KMS-11 (cell line): ENCODE data around the gene ZNF593.

Experiments
- H2AFZ ChIP-seq: fragments of 200-600 bp; sonication (generic); 2 replicates; pipeline ENCODE4 v1.6.1; 2016; ENCODE audit warnings: antibody characterized with exemption, mixed run types, low read depth
- H3K27ac ChIP-seq: fragments of 200-600 bp; sonication (generic); 2 replicates; pipeline ENCODE4 v1.6.1; 2016; ENCODE audit warnings: mild to moderate bottlenecking, mixed run types
- H3K27me3 ChIP-seq: fragments of 200-600 bp; sonication (generic); 2 replicates; pipeline ENCODE4 v1.6.1; 2017; ENCODE audit warnings: mild to moderate bottlenecking, low read depth, mixed run types, moderate library complexity; ENCODE audit not compliant: insufficient read depth
- H3K36me3 ChIP-seq: fragments of 200-600 bp; sonication (generic); 2 replicates; pipeline ENCODE4 v1.6.1; 2017; ENCODE audit warnings: mild to moderate bottlenecking, mixed run types; ENCODE audit not compliant: insufficient read depth
- H3K4me1 ChIP-seq: fragments of 200-600 bp; sonication (generic); 2 replicates; pipeline ENCODE4 v1.6.1; 2016; ENCODE audit warnings: mild to moderate bottlenecking, low read depth, mixed run types; ENCODE audit not compliant: poor library complexity, severe bottlenecking
- H3K4me2 ChIP-seq: fragments of 200-600 bp; sonication (generic); 2 replicates; pipeline ENCODE4 v1.7.0; 2016; ENCODE audit warnings: mild to moderate bottlenecking, mixed run types
- H3K4me3 ChIP-seq: fragments of 200-600 bp; sonication (generic); IDR thresholded peaks from 2 replicates; pipeline ENCODE4 v1.6.1; 2017; ENCODE audit warnings: low read depth, low read length, mixed read lengths; ENCODE audit not compliant: insufficient read depth
- H3K79me2 ChIP-seq: fragments of 200-600 bp; sonication (generic); 2 replicates; pipeline ENCODE4 v1.6.1; 2016; ENCODE audit warnings: low read depth, mixed run types; ENCODE audit not compliant: insufficient read depth
- H3K9ac ChIP-seq: fragments of 200-600 bp; sonication (generic); 2 replicates; pipeline ENCODE4 v1.6.1; 2016; ENCODE audit warnings: mild to moderate bottlenecking, mixed run types
- H4K20me1 ChIP-seq: fragments of 200-600 bp; sonication (generic); 2 replicates; pipeline ENCODE4 v1.6.1; 2016; ENCODE audit warnings: mild to moderate bottlenecking, mixed run types; ENCODE audit not compliant: insufficient read depth
- CTCF ChIP-seq: fragments of 200-600 bp; sonication (generic); conservative IDR thresholded peaks from 2 replicates; pipeline ENCODE4 v1.6.1; 2017; ENCODE audit warnings: low read depth, mild to moderate bottlenecking, antibody characterized with exemption, low read length, moderate library complexity, mixed read lengths

Gene ZNF593

DNA sequence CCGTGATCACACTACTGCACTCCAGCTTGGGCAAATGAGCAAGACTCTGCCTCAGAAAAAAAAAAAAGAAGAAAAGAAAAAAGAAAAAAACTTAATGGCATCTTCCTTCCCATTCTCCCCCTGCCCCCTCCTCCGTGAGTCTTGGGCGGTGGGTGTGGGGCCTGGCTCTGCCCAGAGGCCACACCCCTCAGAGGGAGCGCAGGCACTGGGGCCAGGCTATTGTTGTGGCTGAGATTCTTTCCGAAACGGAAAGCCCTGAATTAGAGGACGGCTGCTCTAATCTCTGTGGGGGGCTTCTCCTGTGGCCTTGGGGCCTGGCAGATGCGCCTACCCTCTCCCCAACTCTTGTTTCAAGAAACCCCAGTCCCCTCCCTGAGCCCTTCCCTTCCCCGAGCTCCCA is 15.0 kb upstream of the ZNF593 start:
- peaks cover 7% of the 10 kb centered on the region; the same call in 1 of the 2 replicates for H3K27me3 ChIP-seq
- H3K79me2 ChIP-seq = no peaks in the 10 kb centered on the region
- no peak overlapping the region for H3K4me3 ChIP-seq
- no peak overlapping the region for H3K9ac ChIP-seq
- H3K4me1 ChIP-seq = no peaks in the 10 kb centered on the region
- H3K27ac ChIP-seq = no peak overlapping the region
- no peaks in the 10 kb centered on the region for H4K20me1 ChIP-seq
- TF ChIP-seq CTCF = no peak
- H3K4me2 ChIP-seq = no peak overlapping the region
- no peaks in the 10 kb centered on the region for H3K36me3 ChIP-seq
- H2AFZ ChIP-seq = no peak overlapping the region

DNA sequence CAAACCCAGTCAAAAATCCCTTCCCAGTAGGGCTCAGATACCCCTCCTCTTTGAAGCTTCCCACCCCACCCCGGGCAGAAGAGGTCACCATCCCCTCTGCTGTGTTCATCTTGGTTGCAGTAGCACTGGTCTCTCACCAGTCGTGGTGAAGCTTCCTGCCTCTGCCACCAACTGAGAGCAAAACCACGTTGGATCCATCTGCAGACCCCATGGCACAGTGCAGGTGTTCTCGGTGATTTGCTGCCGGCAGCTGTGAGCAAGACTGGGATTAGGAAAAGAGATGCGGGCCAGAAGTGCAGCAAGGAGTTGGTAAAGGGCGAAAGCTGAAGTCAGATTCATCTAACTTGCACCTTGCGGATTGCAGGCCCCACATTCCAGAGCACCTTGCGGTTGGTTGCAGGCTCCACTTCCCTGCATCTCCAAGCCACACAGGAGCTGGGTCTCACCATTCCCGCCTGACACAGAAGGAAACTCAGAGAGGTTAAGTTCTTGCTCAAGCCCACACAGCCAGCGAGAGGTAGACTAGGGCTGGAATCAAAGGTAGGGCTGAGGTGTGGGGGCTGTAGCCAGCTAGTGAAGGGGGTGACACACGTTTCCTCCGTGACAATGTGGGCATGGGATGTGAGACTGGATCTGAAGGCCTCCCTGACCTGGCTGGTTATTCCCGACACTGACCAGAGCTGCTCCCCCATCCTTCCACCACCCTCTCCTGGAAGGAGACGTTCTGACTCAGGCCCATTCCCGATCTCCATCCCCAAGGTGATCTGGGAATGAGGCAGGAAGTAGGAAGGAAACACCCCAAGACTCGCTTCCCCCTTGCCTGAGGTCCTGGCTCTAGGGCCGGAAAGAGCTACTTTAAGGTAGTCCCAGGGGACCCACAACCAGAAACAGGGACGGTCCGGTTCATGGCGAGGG is 14.1 kb upstream of the ZNF593 start:
- H3K4me3 ChIP-seq = no peak overlapping the region
- no peaks in the 10 kb centered on the region for H3K36me3 ChIP-seq
- no peaks in the 10 kb centered on the region for H3K4me1 ChIP-seq
- no peaks in the 10 kb centered on the region for H4K20me1 ChIP-seq
- H2AFZ ChIP-seq = no peak overlapping the region
- peaks cover 7% of the 10 kb centered on the region; the same call in 1 of the 2 replicates for H3K27me3 ChIP-seq
- H3K79me2 ChIP-seq = no peaks in the 10 kb centered on the region
- H3K27ac ChIP-seq = no peak overlapping the region
- no peak overlapping the region for H3K9ac ChIP-seq
- H3K4me2 ChIP-seq = no peak overlapping the region
- no peak for TF ChIP-seq CTCF

GRCh38 chr1:26156285-26157038 is 13.2 kb upstream of the ZNF593 start:
- Histone ChIP-seq H3K36me3 (no peaks in the 10 kb centered on the region), H3K27me3 (peaks cover 16% of the 10 kb centered on the region; the same call in 1 of the 2 replicates), H2AFZ (no peak overlapping the region), H3K4me1 (no peaks in the 10 kb centered on the region), H3K9ac (no peak overlapping the region), H3K27ac (no peak overlapping the region), H4K20me1 (no peaks in the 10 kb centered on the region), H3K4me2 (no peak overlapping the region), H3K4me3 (no peak overlapping the region), H3K79me2 (no peaks in the 10 kb centered on the region)
- TF ChIP-seq CTCF = no peak

DNA sequence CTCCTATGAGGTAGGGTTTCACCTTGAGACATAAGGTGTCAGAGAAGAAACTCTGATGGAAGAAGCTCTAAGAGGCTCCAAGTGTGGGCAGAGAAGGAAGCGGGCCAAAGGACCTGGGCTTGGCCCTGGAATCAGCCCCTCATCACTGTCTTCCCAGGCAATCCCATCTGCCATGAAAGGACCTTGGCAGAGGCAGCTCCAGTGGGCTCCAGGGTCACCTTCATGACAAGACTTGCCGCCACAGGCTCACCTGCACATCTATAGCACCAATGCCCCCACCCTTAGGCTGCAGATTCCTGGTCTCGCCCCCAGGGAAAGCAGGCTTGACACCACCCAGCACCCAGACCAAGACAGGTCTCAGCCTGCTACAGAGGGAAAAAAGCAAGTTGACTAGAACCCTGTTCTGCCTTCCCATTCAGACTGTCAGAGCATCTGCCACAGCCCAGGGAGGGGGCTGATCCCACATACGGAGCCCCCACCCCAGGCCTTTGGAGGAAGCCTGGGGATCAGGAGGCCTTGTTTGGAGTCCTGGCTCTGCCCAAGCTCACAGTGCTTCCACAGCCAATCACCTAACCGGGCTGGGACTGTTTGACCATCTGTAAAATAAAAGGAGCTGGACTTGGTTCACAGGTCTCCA is 11.3 kb upstream of the ZNF593 start:
- H4K20me1 ChIP-seq = no peaks in the 10 kb centered on the region
- no peak overlapping the region for H2AFZ ChIP-seq
- H3K79me2 ChIP-seq = no peaks in the 10 kb centered on the region
- H3K4me3 ChIP-seq = no peak overlapping the region
- peaks cover 31% of the 10 kb centered on the region for H3K27me3 ChIP-seq
- H3K9ac ChIP-seq = no peak overlapping the region
- TF ChIP-seq CTCF = no peak
- no peaks in the 10 kb centered on the region for H3K4me1 ChIP-seq
- no peak overlapping the region for H3K27ac ChIP-seq
- no peak overlapping the region for H3K4me2 ChIP-seq
- no peaks in the 10 kb centered on the region for H3K36me3 ChIP-seq
